Fibroblast of the aortic adventitia (primary cell): ENCODE results near the gene RRP36. TPM values are rescaled to one million over a fixed set of nuclear protein-coding genes. Genes with fewer than 3 reads are reported as not detected.
A peak's percentile ranks its signal among the peaks of the same experiment; 100 is the strongest.

Source experiments
- DNase-seq: peaks from one replicate; pipeline ENCODE4 v3.0.0-alpha.2; 2010; ENCODE audit warnings: low read depth
- H3K4me3 ChIP-seq: 2 replicates; pipeline ENCODE4 v1.5.1; 2011; ENCODE audit warnings: low read depth, mild to moderate bottlenecking, control low read depth, low read length, moderate library complexity
- total RNA-seq: library from RNA; depleted of rRNA; stranded (reverse); fragments of >200 nt; gene quantifications from 2 replicates; pipeline ENCODE4 v1.2.3, GENCODE V29; 2012; ENCODE audit warnings: low replicate concordance
- TF ChIP-seq, protein P1 (sequence below): IDR thresholded peaks from 2 replicates; pipeline ENCODE4 v1.5.1; 2011; ENCODE audit warnings: mild to moderate bottlenecking, low read length, control low read depth, inconsistent platforms; ENCODE audit not compliant: insufficient read depth

Gene RRP36
- total RNA-seq, 1 donor = 86.6 TPM

DNA sequence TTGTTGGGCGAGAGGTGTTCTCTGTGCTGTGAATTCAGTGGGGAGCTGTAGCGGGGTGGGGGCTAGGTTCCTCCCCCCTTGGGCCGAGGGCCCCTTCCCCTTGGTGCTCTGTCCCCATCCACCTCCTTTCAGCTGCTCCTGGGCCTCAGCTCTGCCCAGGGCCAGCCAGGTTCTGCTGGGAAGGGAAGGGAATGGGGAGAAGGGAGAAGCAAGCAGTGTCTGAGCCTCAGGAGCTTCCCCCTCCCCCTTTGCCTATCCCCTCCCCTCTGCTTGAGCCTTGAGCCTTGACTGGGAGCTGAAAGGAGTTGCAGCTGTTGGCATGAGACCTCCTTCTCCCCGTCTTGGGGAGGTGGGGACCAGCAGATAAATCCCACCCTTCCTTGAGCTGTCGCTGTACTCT lies 576 bp upstream of the RRP36 start:
- peak overlapping the region; percentile 98 for H3K4me3 ChIP-seq
- DNase-seq = no peak
- TF ChIP-seq, protein P1, sequence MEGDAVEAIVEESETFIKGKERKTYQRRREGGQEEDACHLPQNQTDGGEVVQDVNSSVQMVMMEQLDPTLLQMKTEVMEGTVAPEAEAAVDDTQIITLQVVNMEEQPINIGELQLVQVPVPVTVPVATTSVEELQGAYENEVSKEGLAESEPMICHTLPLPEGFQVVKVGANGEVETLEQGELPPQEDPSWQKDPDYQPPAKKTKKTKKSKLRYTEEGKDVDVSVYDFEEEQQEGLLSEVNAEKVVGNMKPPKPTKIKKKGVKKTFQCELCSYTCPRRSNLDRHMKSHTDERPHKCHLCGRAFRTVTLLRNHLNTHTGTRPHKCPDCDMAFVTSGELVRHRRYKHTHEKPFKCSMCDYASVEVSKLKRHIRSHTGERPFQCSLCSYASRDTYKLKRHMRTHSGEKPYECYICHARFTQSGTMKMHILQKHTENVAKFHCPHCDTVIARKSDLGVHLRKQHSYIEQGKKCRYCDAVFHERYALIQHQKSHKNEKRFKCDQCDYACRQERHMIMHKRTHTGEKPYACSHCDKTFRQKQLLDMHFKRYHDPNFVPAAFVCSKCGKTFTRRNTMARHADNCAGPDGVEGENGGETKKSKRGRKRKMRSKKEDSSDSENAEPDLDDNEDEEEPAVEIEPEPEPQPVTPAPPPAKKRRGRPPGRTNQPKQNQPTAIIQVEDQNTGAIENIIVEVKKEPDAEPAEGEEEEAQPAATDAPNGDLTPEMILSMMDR = no peak

DNA sequence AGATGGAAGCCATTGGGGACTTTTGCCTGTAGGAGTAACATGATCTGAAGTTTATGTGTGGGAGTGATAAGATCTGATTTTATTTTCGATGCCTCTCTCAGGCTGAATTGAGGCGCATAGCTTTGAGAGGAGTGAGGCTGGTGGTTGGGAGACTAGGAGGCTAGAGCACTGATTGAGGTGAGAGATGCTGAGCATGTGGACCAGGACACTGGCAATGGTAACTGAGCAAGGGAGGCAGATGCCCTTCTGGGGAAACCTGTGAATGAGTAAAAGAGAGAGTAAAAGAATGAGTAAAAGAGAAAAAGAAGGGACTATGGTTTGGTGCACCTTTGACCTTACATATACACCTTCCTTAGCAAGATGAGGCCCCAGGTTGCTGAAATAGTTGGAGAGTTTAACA lies 3.0 kb downstream of the RRP36 start:
- no peak overlapping the region for H3K4me3 ChIP-seq
- TF ChIP-seq, protein P1 = no peak
- no peak for DNase-seq

DNA sequence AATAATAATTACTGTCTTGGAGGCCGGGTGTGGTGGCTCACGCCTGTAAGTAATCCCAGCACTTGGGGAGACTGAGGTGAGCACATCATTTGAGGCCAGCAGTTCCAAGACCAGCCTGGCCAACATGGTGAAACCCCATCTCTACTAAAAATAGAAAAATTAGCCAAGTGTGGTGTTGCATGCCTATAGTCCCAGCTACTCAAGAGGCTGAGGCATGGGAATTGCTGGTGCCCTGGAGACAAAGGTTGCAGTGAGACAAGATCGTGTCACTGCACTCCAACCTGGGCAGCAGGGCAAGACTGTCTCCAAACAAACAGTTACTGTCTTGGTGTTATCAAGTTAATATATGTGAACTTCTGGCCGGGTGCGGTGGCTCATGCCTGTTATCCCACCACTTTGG lies 4.9 kb downstream of the RRP36 start:
- H3K4me3 ChIP-seq = no peak overlapping the region
- TF ChIP-seq, protein P1 = no peak
- no peak for DNase-seq

DNA sequence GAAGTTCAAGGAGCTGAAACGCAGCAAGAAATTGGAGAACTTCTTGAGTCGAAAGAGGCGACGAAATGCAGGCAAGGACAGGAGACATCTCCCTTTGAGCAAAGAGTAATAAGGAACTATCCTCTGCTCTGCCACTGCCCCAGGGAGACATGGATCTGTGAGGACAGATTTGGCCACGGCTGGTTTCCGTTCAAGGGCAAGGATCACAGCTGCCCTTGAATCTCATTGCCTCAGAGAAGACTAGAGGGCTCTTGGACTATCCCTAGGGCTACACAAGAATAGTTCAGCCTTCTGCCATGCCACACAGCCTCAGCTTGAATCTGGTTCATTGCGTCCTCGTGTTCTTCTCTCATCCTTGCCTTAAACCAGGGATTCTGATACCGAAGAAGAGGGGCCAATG lies 7.7 kb downstream of the RRP36 start:
- no peak overlapping the region for H3K4me3 ChIP-seq
- no peak for DNase-seq
- TF ChIP-seq, protein P1 = no peak

DNA sequence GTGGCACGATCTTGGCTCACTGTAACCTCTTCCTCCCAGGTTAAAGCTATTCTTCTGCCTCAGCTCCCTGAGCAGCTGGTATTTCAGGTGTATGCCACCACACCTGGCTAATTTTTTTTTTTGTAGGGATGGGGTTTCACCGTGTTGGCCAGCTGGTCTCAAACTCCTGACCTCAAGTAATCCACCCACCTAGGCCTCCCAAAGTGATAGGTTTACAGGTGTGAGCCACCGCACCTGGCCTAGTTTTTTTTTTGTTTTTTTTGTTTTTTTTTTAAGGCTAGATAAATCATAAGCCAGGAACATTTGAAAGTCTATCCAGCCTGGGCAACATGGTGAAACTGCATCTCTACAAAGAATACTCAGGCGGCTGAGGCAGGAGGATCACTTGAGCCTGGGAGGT lies 10.9 kb downstream of the RRP36 start:
- TF ChIP-seq, protein P1 = no peak
- DNase-seq = no peak
- no peak overlapping the region for H3K4me3 ChIP-seq

DNA sequence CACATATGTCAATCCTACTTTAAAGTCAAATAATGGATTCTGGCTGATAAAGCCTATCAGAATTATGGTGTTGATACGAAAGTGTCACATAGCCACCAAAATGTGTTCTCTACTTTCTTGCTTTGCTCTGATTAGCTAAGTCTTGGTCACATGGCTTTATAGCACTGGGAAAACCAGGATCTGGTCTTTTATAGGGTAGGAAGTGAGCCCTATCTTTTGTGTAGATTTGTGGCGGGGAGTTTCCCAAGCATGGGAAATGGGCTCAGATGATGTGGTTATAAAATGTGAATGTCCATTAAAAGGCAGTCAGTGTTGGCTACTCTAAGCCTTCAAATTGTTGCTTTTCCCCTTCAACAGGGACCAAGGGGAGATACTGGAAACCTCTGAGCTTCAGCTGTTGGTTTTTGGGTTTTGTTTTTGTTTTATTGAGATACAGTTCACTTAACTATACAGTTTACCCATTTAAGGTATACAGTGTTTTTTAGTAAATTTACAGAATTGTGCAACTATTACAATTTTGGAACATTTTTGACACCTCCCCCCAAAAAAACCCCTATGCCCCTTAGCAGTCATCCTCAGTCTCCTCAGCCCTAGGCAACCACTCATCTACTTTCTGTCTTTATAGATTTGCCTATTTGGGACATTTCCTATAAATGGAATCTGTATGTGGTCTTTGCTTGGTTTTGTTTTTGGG lies 12.2 kb downstream of the RRP36 start:
- TF ChIP-seq, protein P1 = no peak
- no peak for DNase-seq
- H3K4me3 ChIP-seq = no peak overlapping the region

DNA sequence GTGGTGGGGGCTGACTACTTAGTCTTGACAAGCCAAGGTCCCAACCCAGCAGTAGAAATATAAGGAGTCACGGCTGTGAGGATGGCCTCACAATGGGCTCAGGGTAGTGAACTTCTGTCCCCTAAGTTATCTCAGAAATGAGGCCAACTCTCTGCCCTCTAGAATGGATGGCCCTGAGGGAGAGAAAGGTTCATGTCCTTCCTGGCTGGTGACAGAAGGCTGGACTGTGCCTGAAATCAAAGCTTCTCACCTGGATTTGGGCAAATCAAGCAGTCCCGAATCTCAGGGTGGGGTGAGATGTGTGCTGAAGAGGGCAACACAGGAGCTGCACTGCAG lies 12.7 kb downstream of the RRP36 start:
- H3K4me3 ChIP-seq = no peak overlapping the region
- DNase-seq = no peak
- TF ChIP-seq, protein P1 = no peak
